ENCODE results near the gene UNC13D.
A peak's percentile ranks its signal among the peaks of the same experiment; 100 is the strongest.
"Not testable (repeated sequence)": the region's sequence is repeated elsewhere in the genome, so short reads cannot be mapped to it uniquely, and the experiment has no call there.

The UNC13D gene

GRCh38 chr17:75874323-75875181 lies 30.3 kb upstream of the UNC13D start:
- Histone ChIP-seq H3K27me3 (ENCODE audit: insufficient read depth, poor library complexity, severe bottlenecking) (no peaks in the 10 kb centered on the region), H3K4me1 (ENCODE audit: insufficient read depth, poor library complexity, severe bottlenecking) (peaks cover 32% of the 10 kb centered on the region), H3K4me3 (ENCODE audit: severe bottlenecking) (no peak overlapping the region), H3K36me3 (ENCODE audit: low read depth) (peaks cover 18% of the 10 kb centered on the region), H3K9me3 (ENCODE audit: severe bottlenecking) (no peaks in the 10 kb centered on the region), H3K27ac (ENCODE audit: poor library complexity, severe bottlenecking) (peak overlapping the region; percentile 96)
- DNase-seq (ENCODE audit: low spot score) = no peak
- no peak for ATAC-seq (ENCODE audit: low read depth)
- TF ChIP-seq CTCF (IDR thresholded peaks at IDR 0.05; ENCODE audit: poor library complexity, severe bottlenecking) = no peak

GRCh38 chr17:75873587-75874322 lies 29.6 kb upstream of the UNC13D start:
- no peak for TF ChIP-seq CTCF (IDR thresholded peaks at IDR 0.05; ENCODE audit: poor library complexity, severe bottlenecking)
- DNase-seq (ENCODE audit: low spot score) (no peak), ATAC-seq (ENCODE audit: low read depth) (no peak)
- Histone ChIP-seq H3K36me3 (ENCODE audit: low read depth) (peaks cover 18% of the 10 kb centered on the region), H3K9me3 (ENCODE audit: severe bottlenecking) (no peaks in the 10 kb centered on the region), H3K27me3 (ENCODE audit: insufficient read depth, poor library complexity, severe bottlenecking) (no peaks in the 10 kb centered on the region), H3K4me3 (ENCODE audit: severe bottlenecking) (no peak overlapping the region), H3K4me1 (ENCODE audit: insufficient read depth, poor library complexity, severe bottlenecking) (peaks cover 38% of the 10 kb centered on the region), H3K27ac (ENCODE audit: poor library complexity, severe bottlenecking) (peak overlapping the region; percentile 96)

- no peaks in the 10 kb centered on the region for H3K9me3 ChIP-seq (ENCODE audit: severe bottlenecking)
- H3K4me1 ChIP-seq (ENCODE audit: insufficient read depth, poor library complexity, severe bottlenecking) = peaks cover 38% of the 10 kb centered on the region
- ATAC-seq (ENCODE audit: low read depth) = peak; percentile 45
- peak overlapping the region; percentile 96 for H3K27ac ChIP-seq (ENCODE audit: poor library complexity, severe bottlenecking)
- TF ChIP-seq CTCF (IDR thresholded peaks at IDR 0.05; ENCODE audit: poor library complexity, severe bottlenecking) = no peak
- peak; percentile 83 for DNase-seq (ENCODE audit: low spot score)
- H3K4me3 ChIP-seq (ENCODE audit: severe bottlenecking) = no peak overlapping the region
- no peaks in the 10 kb centered on the region for H3K27me3 ChIP-seq (ENCODE audit: insufficient read depth, poor library complexity, severe bottlenecking)
- H3K36me3 ChIP-seq (ENCODE audit: low read depth) = peaks cover 18% of the 10 kb centered on the region
These were observed 28.5 kb upstream of the UNC13D start for GRCh38 chr17:75872434-75873351.

- H3K27ac ChIP-seq (ENCODE audit: poor library complexity, severe bottlenecking); H3K9me3 ChIP-seq (ENCODE audit: severe bottlenecking); ATAC-seq (ENCODE audit: low read depth); H3K27me3 ChIP-seq (ENCODE audit: insufficient read depth, poor library complexity, severe bottlenecking); DNase-seq (ENCODE audit: low spot score); H3K4me3 ChIP-seq (ENCODE audit: severe bottlenecking): not testable (repeated sequence)
- H3K4me1 ChIP-seq (ENCODE audit: insufficient read depth, poor library complexity, severe bottlenecking) = peaks cover 22% of the 10 kb centered on the region
- peaks cover 14% of the 10 kb centered on the region for H3K36me3 ChIP-seq (ENCODE audit: low read depth)
These were observed 26.0 kb upstream of the UNC13D start for GRCh38 chr17:75870228-75870627.
